SK-N-SH (cell line): Measurements from ENCODE around the gene SAT2. TPM values are rescaled to one million over a fixed set of nuclear protein-coding genes. Genes with fewer than 3 reads are reported as not detected.

Source experiments
- CTCF ChIA-PET: fragments of 300-600, 350-600 bp; formaldehyde crosslinking; extraction: SDS; loops from one replicate; lab custom pipeline; 2021; lab: Yijun Ruan, JAX
- POLR2A ChIA-PET: fragments of 350-600 bp; sonication (Branson Sonifier 250); formaldehyde crosslinking; extraction: SDS; loops from one replicate; lab custom pipeline; 2020; ENCODE audit warnings: antibody characterized with exemption, inconsistent platforms; lab: Yijun Ruan, JAX
- DNase-seq: peaks from one replicate; pipeline ENCODE4 v3.0.0; 2012
- H2AFZ ChIP-seq: fragments of 200-600 bp; sonication (generic); 2 replicates; pipeline ENCODE4 v1.8.1; 2016; ENCODE audit warnings: antibody characterized with exemption, mild to moderate bottlenecking, low read depth
- H3F3A ChIP-seq: fragments of 200-600 bp; sonication (generic); replicated peaks from 2 replicates; pipeline ENCODE3; 2016; ENCODE audit warnings: antibody characterized with exemption, mild to moderate bottlenecking; ENCODE audit not compliant: insufficient read depth
- H3K27ac ChIP-seq, 2 experiments: fragments of 200-500 bp in 1 of 2; fragments of 200-600 bp in 1 of 2; sonication (Bioruptor generic) in 1 of 2; sonication (generic), shearing (Covaris generic) in 1 of 2; 2 replicates each; pipeline versions ENCODE4 v1.5.1 to v1.6.1; 2014 to 2016; ENCODE audit warnings: low read depth in 2 of 2, inconsistent platforms in 1 of 2, low read length in 1 of 2, mild to moderate bottlenecking in 1 of 2, mixed read lengths in 1 of 2
- H3K27me3 ChIP-seq: fragments of 200-600 bp; sonication (generic), shearing (Covaris generic); 2 replicates; pipeline ENCODE4 v1.6.1; 2016; ENCODE audit warnings: mixed run types; ENCODE audit not compliant: insufficient read depth
- H3K36me3 ChIP-seq, 2 experiments: fragments of 200-500 bp in 1 of 2; fragments of 200-600 bp in 1 of 2; sonication (Bioruptor generic) in 1 of 2; sonication (generic) in 1 of 2; replicated peaks in 1 of 2; 2 replicates each; pipeline versions ENCODE3 to v1.5.1; 2014 to 2016; ENCODE audit warnings: low read length in 1 of 2, mild to moderate bottlenecking in 1 of 2; ENCODE audit not compliant: insufficient read depth in 2 of 2, control insufficient read depth in 1 of 2
- H3K4me1 ChIP-seq, 2 experiments: fragments of 200-500 bp in 1 of 2; fragments of 200-600 bp in 1 of 2; sonication (Bioruptor generic) in 1 of 2; sonication (generic), shearing (Covaris generic) in 1 of 2; 2 replicates each; pipeline versions ENCODE4 v1.5.1 to v1.6.1; 2014 to 2016; ENCODE audit warnings: low read depth in 1 of 2, low read length in 1 of 2, mixed run types in 1 of 2; ENCODE audit not compliant: insufficient read depth in 2 of 2, control insufficient read depth in 1 of 2
- H3K4me2 ChIP-seq: fragments of 200-600 bp; sonication (generic), shearing (Covaris generic); 2 replicates; pipeline ENCODE4 v1.6.1; 2017; ENCODE audit warnings: mixed run types
- H3K4me3 ChIP-seq, 2 experiments: fragments of 200-500 bp in 1 of 2; fragments of 200-600 bp in 1 of 2; sonication (Bioruptor generic) in 1 of 2; sonication (generic), shearing (Covaris generic) in 1 of 2; 2 replicates each; pipeline versions ENCODE4 v1.5.1 to v1.8.1; 2014 to 2016; ENCODE audit warnings: low read depth in 2 of 2, inconsistent platforms in 1 of 2, low read length in 1 of 2, mild to moderate bottlenecking in 1 of 2, mixed read lengths in 1 of 2, moderate library complexity in 1 of 2
- H3K79me2 ChIP-seq: fragments of 200-600 bp; sonication (generic); 2 replicates; pipeline ENCODE4 v1.8.1; 2017; ENCODE audit warnings: mild to moderate bottlenecking; ENCODE audit not compliant: insufficient read depth
- H3K9ac ChIP-seq: fragments of 200-600 bp; sonication (generic); 2 replicates; pipeline ENCODE4 v1.6.1; 2017; ENCODE audit warnings: mixed run types
- H3K9me2 ChIP-seq: fragments of 200-600 bp; sonication (generic); 2 replicates; pipeline ENCODE4 v1.6.1; 2017; ENCODE audit warnings: mixed run types
- H3K9me3 ChIP-seq: fragments of 200-600 bp; sonication (generic); 2 replicates; pipeline ENCODE4 v1.6.1; 2017; ENCODE audit warnings: mixed run types, mild to moderate bottlenecking, moderate library complexity
- H4K20me1 ChIP-seq: fragments of 200-600 bp; sonication (generic); 2 replicates; pipeline ENCODE4 v1.6.1; 2017; ENCODE audit warnings: mild to moderate bottlenecking, mixed run types; ENCODE audit not compliant: insufficient read depth
- CTCF ChIP-seq: fragments of 200-600 bp; sonication (generic); IDR thresholded peaks from 2 replicates; pipeline ENCODE4 v1.6.1; 2017; ENCODE audit warnings: antibody characterized with exemption, mild to moderate bottlenecking, moderate library complexity
- ELF1 ChIP-seq: IDR thresholded peaks from 2 replicates; pipeline ENCODE4 v1.4.0; 2012
- EP300 ChIP-seq, 2 experiments: IDR thresholded peaks; 2 replicates each; pipeline versions ENCODE4 v1.4.0 to v1.6.1; 2012; ENCODE audit warnings: borderline replicate concordance in 1 of 2, low read depth in 1 of 2, low read length in 1 of 2
- IRF3 ChIP-seq: fragments of 150-350 bp; IDR thresholded peaks from 2 replicates; pipeline ENCODE4 v1.6.1; 2016; ENCODE audit warnings: mild to moderate bottlenecking, low read depth, low read length
- MAX ChIP-seq: IDR thresholded peaks from 2 replicates; pipeline ENCODE4 v1.4.0; 2012; ENCODE audit warnings: low read depth
- NFIC ChIP-seq: IDR thresholded peaks from 2 replicates; pipeline ENCODE4 v1.4.0; 2012; ENCODE audit warnings: borderline replicate concordance
- NRF1 ChIP-seq: IDR thresholded peaks from 2 replicates; pipeline ENCODE4 v1.6.1; 2012; ENCODE audit warnings: low read depth, mild to moderate bottlenecking, low read length
- POLR2AphosphoS5 ChIP-seq: IDR thresholded peaks from 2 replicates; pipeline ENCODE4 v1.6.1; 2012; ENCODE audit warnings: low read depth, low read length
- RCOR1 ChIP-seq: fragments of 150-350 bp; IDR thresholded peaks from 2 replicates; pipeline ENCODE4 v1.6.1; 2017; ENCODE audit warnings: antibody characterized with exemption, low read length
- REST ChIP-seq: IDR thresholded peaks from 2 replicates; pipeline ENCODE4 v1.6.1; 2012; ENCODE audit warnings: mild to moderate bottlenecking, low read depth, low read length, moderate library complexity
- RFX5 ChIP-seq: IDR thresholded peaks from 2 replicates; pipeline ENCODE4 v1.6.1; 2012; ENCODE audit warnings: mild to moderate bottlenecking, improper control_type of control experiment, low read length
- RXRA ChIP-seq: IDR thresholded peaks from 2 replicates; pipeline ENCODE4 v1.4.0; 2012; ENCODE audit warnings: low read depth, mild to moderate bottlenecking, borderline replicate concordance
- SMC3 ChIP-seq: IDR thresholded peaks from 2 replicates; pipeline ENCODE4 v1.6.1; 2012; ENCODE audit warnings: low read depth, low read length, improper control_type of control experiment
- TEAD4 ChIP-seq: IDR thresholded peaks from 2 replicates; pipeline ENCODE4 v1.4.0; 2012; ENCODE audit warnings: mild to moderate bottlenecking, borderline replicate concordance; ENCODE audit not compliant: insufficient read depth
- ZBTB33 ChIP-seq: IDR thresholded peaks from 2 replicates; pipeline ENCODE4 v1.4.0; 2012; ENCODE audit warnings: low read depth, borderline replicate concordance
- WGBS: methylation state at CpG from one replicate; pipeline ENCODE4 v1.1.6; 2017; ENCODE audit warnings: low lambda C conversion rate; 5-methylcytosine and 5-hydroxymethylcytosine counted together
- polyA plus RNA-seq, 3 experiments: library from polyadenylated mRNA; depleted of rRNA; stranded (reverse); fragments of >200 nt; gene quantifications; 2 replicates each; pipeline ENCODE4 v1.2.3, GENCODE V29; 2012

Gene SAT2
- polyA plus RNA-seq, 1 of the 3 experiments (the other 2 are of a cell fraction), result 43.1 TPM

- peaks cover 17 to 22% of the 10 kb centered on the region in 2 experiments for H3K4me1 ChIP-seq
- H3K9ac ChIP-seq, result no peak overlapping the region
- CTCF ChIA-PET, result interaction anchor here (1.5 kb wide), 1 partner anchor 17 kb away, joined by 7 read pairs; no protein-coding TSS in a partner anchor
- H3K4me3 ChIP-seq, result no peak overlapping the region
- H3K9me2 ChIP-seq, result no peaks in the 10 kb centered on the region
- H4K20me1 ChIP-seq, result no peaks in the 10 kb centered on the region
- no peak for TF ChIP-seq NRF1
- no peak for TF ChIP-seq MAX
- TF ChIP-seq NFIC, result no peak
- no peak for TF ChIP-seq CTCF
- TF ChIP-seq ELF1, result no peak
- TF ChIP-seq, all 33 proteins: peak for 0
- no peak overlapping the region for H3K27ac ChIP-seq
- H3K27me3 ChIP-seq, result no peaks in the 10 kb centered on the region
- no peak overlapping the region for H2AFZ ChIP-seq
- peaks cover 37% of the 10 kb centered on the region for H3F3A ChIP-seq
- POLR2A ChIA-PET, result interaction anchor here (1.4 kb wide), 1 partner anchor 10 kb away, joined by 3 read pairs; the partner anchor contains the start of gene MPDU1
- no peak for DNase-seq
- H3K9me3 ChIP-seq, result no peaks in the 10 kb centered on the region
- peaks cover 12% of the 10 kb centered on the region; the same call in 1 of the 2 replicates for H3K79me2 ChIP-seq
- 90% methylated on average over 12 of the region's 12 CpGs for WGBS
- H3K36me3 ChIP-seq, result peaks cover 41 to 68% of the 10 kb centered on the region in 2 experiments
- H3K4me2 ChIP-seq, result no peak overlapping the region
Observed at GRCh38 chr17:7593296-7593695, 34.3 kb downstream of the SAT2 start.

- Histone ChIP-seq H3K27ac (no peak overlapping the region), H3K4me2 (no peak overlapping the region), H3F3A (peaks cover 44% of the 10 kb centered on the region), H3K27me3 (no peaks in the 10 kb centered on the region), H3K4me1 (peaks cover 17 to 29% of the 10 kb centered on the region in 2 experiments), H3K4me3 (no peak overlapping the region), H3K9me2 (no peaks in the 10 kb centered on the region), H3K9me3 (no peaks in the 10 kb centered on the region), H4K20me1 (no peaks in the 10 kb centered on the region), H2AFZ (no peak overlapping the region), H3K36me3 (peaks cover 41 to 68% of the 10 kb centered on the region in 2 experiments), H3K9ac (no peak overlapping the region), H3K79me2 (peaks cover 12% of the 10 kb centered on the region; the same call in 1 of the 2 replicates)
- POLR2A ChIA-PET, result interaction anchor here (1.4 kb wide), 1 partner anchor 9 kb away, joined by 3 read pairs; the partner anchor contains the start of gene MPDU1
- CTCF ChIA-PET, result interaction anchor here (1.5 kb wide), 1 partner anchor 17 kb away, joined by 7 read pairs; no protein-coding TSS in a partner anchor
- DNase-seq, result no peak
- WGBS, result 93% methylated on average over 22 of the region's 23 CpGs
- no peak for TF ChIP-seq NRF1
- no peak for TF ChIP-seq RFX5
- no peak for TF ChIP-seq REST
- TF ChIP-seq TEAD4, result no peak
- TF ChIP-seq SMC3, result no peak
- no peak for TF ChIP-seq ZBTB33
- no peak for TF ChIP-seq POLR2AphosphoS5
- TF ChIP-seq IRF3, result no peak
- no peak for TF ChIP-seq RXRA
- TF ChIP-seq NFIC, result no peak
- no peak for TF ChIP-seq RCOR1
- no peak for TF ChIP-seq EP300 (IDR thresholded peaks at IDR 0.05; ENCODE audit: borderline replicate concordance in 1 of 2, low read depth in 1 of 2, low read length in 1 of 2)
Observed at GRCh38 chr17:7592422-7593021, 35.1 kb downstream of the SAT2 start.
